Measurements from ENCODE around the gene NTNG1.

- TF ChIP-seq, protein P1, sequence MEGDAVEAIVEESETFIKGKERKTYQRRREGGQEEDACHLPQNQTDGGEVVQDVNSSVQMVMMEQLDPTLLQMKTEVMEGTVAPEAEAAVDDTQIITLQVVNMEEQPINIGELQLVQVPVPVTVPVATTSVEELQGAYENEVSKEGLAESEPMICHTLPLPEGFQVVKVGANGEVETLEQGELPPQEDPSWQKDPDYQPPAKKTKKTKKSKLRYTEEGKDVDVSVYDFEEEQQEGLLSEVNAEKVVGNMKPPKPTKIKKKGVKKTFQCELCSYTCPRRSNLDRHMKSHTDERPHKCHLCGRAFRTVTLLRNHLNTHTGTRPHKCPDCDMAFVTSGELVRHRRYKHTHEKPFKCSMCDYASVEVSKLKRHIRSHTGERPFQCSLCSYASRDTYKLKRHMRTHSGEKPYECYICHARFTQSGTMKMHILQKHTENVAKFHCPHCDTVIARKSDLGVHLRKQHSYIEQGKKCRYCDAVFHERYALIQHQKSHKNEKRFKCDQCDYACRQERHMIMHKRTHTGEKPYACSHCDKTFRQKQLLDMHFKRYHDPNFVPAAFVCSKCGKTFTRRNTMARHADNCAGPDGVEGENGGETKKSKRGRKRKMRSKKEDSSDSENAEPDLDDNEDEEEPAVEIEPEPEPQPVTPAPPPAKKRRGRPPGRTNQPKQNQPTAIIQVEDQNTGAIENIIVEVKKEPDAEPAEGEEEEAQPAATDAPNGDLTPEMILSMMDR (IDR thresholded peaks at IDR 0.05): no peak
- no peak for TF ChIP-seq POLR2A (IDR thresholded peaks at IDR 0.05)
Measured at GRCh38 chr1:107362468-107363140, 221.8 kb downstream of the NTNG1 start.
